ENCODE data around the gene PI4K2A. TPM values are rescaled to one million over a fixed set of nuclear protein-coding genes. Genes with fewer than 3 reads are reported as not detected.
"Not testable (repeated sequence)": the region's sequence is repeated elsewhere in the genome, so short reads cannot be mapped to it uniquely, and the experiment has no call there.

The PI4K2A gene
- total and polyA plus RNA-seq, 2 of the 13 experiments (the other 11 are each of a cell fraction or from before 2014, with no cell fraction given), result 10.9 to 14.3 TPM

GRCh38 chr10:97633921-97634320 is 6.5 kb upstream of the PI4K2A start (continued):
- TF ChIP-seq ZNF510 (CRISPR knock-in tag; IDR thresholded peaks at IDR 0.05; ENCODE audit: low read depth), result 0 out of 2 replicates have a peak, but pooled peaks have one; percentile 0

- H4K20me1 ChIP-seq (ENCODE audit: insufficient read depth, low read length), result no peaks in the 10 kb centered on the region
- H3K9me3 ChIP-seq (ENCODE audit: low read length), result no peaks in the 10 kb centered on the region
- H3K9ac ChIP-seq (ENCODE audit: insufficient read depth, low read depth, low read length), result no peak overlapping the region
- no peaks in the 10 kb centered on the region for H3K36me3 ChIP-seq (replicated peaks in 1 of 2; ENCODE audit: control insufficient read depth in 1 of 2, insufficient read depth in 2 of 2, low read length in 2 of 2)
- intact Hi-C loops (cut with micrococcal nuclease; ENCODE audit: unreplicated experiment), result no loop called here
- BruUV-seq (replicated peaks), result no TSS peak
- no peak for FAIRE-seq
- WGBS (ENCODE audit: low lambda C conversion rate), result 38% methylated on average over 1 of the region's 1 CpG
- TF ChIP-seq ELF1 (CRISPR knock-in tag; IDR thresholded peaks at IDR 0.05) (no peak), ZNF770 (CRISPR knock-in tag; IDR thresholded peaks at IDR 0.05) (no peak), ZNF431 (CRISPR knock-in tag; IDR thresholded peaks at IDR 0.05; ENCODE audit: borderline replicate concordance, low read depth) (no peak)
- ChIA-PET CTCF (ENCODE audit: low intra/inter-chr PET ratio, low total read pairs) (no interaction called here), POLR2A (no interaction called here)
- in situ Hi-C loops (cut with HindIII; ENCODE audit: extremely low pct_ligation_motif_present, low pct_unique_long_range_greater_than_20kb), result no loop called here
- no peaks in the 10 kb centered on the region for H3K27me3 ChIP-seq (ENCODE audit: control insufficient read depth in 1 of 2, insufficient read depth in 2 of 2, low read length in 2 of 2)
- no peak for DNase-seq (ENCODE audit: low spot score)
- H3K27ac ChIP-seq (ENCODE audit: extremely low read length, insufficient read depth, low read length), result no peak overlapping the region
- no peak for ATAC-seq
- no peak overlapping the region for H3K4me3 ChIP-seq (replicated peaks in 1 of 3; ENCODE audit: insufficient read depth in 1 of 3, low read depth in 2 of 3, low read length in 3 of 3)
- H3K79me2 ChIP-seq (ENCODE audit: insufficient read depth, low read length), result no peaks in the 10 kb centered on the region
- H2AFZ ChIP-seq (ENCODE audit: low read length), result no peak overlapping the region
- no peak overlapping the region for H3K4me2 ChIP-seq (ENCODE audit: low read depth, low read length)
- H3K4me1 ChIP-seq (ENCODE audit: insufficient read depth, low read length), result peaks cover 33% of the 10 kb centered on the region
These were observed 4.9 kb upstream of the PI4K2A start for GRCh38 chr10:97635577-97635976.

- H3K4me1 ChIP-seq (ENCODE audit: insufficient read depth, low read length), result peaks cover 42% of the 10 kb centered on the region
- BruUV-seq (replicated peaks); H3K9ac ChIP-seq (ENCODE audit: insufficient read depth, low read depth, low read length); CTCF ChIA-PET (ENCODE audit: low intra/inter-chr PET ratio, low total read pairs); H3K27ac ChIP-seq (ENCODE audit: extremely low read length, insufficient read depth, low read length); POLR2A ChIA-PET; in situ Hi-C loops (cut with HindIII; ENCODE audit: extremely low pct_ligation_motif_present, low pct_unique_long_range_greater_than_20kb); ATAC-seq; H2AFZ ChIP-seq (ENCODE audit: low read length); H3K4me2 ChIP-seq (ENCODE audit: low read depth, low read length); FAIRE-seq; H3K79me2 ChIP-seq (ENCODE audit: insufficient read depth, low read length); DNase-seq (ENCODE audit: low spot score); H3K9me3 ChIP-seq (ENCODE audit: low read length); H3K4me3 ChIP-seq (replicated peaks in 1 of 3; ENCODE audit: insufficient read depth in 1 of 3, low read depth in 2 of 3, low read length in 3 of 3); intact Hi-C loops (cut with micrococcal nuclease; ENCODE audit: unreplicated experiment); H4K20me1 ChIP-seq (ENCODE audit: insufficient read depth, low read length); H3K36me3 ChIP-seq (replicated peaks in 1 of 2; ENCODE audit: control insufficient read depth in 1 of 2, insufficient read depth in 2 of 2, low read length in 2 of 2); H3K27me3 ChIP-seq (ENCODE audit: control insufficient read depth in 1 of 2, insufficient read depth in 2 of 2, low read length in 2 of 2): not testable (repeated sequence)
- WGBS (ENCODE audit: low lambda C conversion rate), result 65% methylated on average over 3 of the region's 3 CpGs
- TF ChIP-seq ZNF121 (CRISPR knock-in tag; IDR thresholded peaks at IDR 0.05), result peak; percentile 63
These were observed 1.4 kb upstream of the PI4K2A start for GRCh38 chr10:97639090-97639489.
